OCI-LY1 (cell line): Measurements from ENCODE around the gene DOCK4.

Source experiments
- H2AFZ ChIP-seq: fragments of 200-600 bp; sonication (generic), shearing (Covaris generic); 2 replicates; pipeline ENCODE4 v1.6.0; 2014; ENCODE audit warnings: antibody characterized with exemption, mild to moderate bottlenecking, low read length
- H3F3A ChIP-seq: fragments of 200-600 bp; sonication (generic), shearing (Covaris generic); 2 replicates; pipeline ENCODE4 v1.6.0; 2014; ENCODE audit warnings: mild to moderate bottlenecking, antibody characterized with exemption, low read length, moderate library complexity; ENCODE audit not compliant: insufficient read depth
- H3K27ac ChIP-seq: fragments of 200-600 bp; sonication (generic); 2 replicates; pipeline ENCODE4 v1.5.1; 2014; ENCODE audit warnings: low read length, mixed run types, mild to moderate bottlenecking, low read depth; ENCODE audit not compliant: poor library complexity, severe bottlenecking
- H3K27me3 ChIP-seq: fragments of 200-600 bp; sonication (generic); 2 replicates; pipeline ENCODE4 v1.6.0; 2014; ENCODE audit warnings: antibody characterized with exemption, mild to moderate bottlenecking, low read length, moderate library complexity; ENCODE audit not compliant: insufficient read depth
- H3K36me3 ChIP-seq: fragments of 200-600 bp; sonication (generic); 2 replicates; pipeline ENCODE4 v1.6.1; 2014; ENCODE audit warnings: mild to moderate bottlenecking, antibody characterized with exemption, low read length, moderate library complexity, mixed read lengths; ENCODE audit not compliant: insufficient read depth
- H3K4me1 ChIP-seq: fragments of 200-600 bp; sonication (generic); 2 replicates; pipeline ENCODE4 v1.5.1; 2014; ENCODE audit warnings: mild to moderate bottlenecking, low read length, moderate library complexity; ENCODE audit not compliant: insufficient read depth, severe bottlenecking
- H3K4me2 ChIP-seq: fragments of 200-600 bp; sonication (generic), shearing (Covaris generic); 2 replicates; pipeline ENCODE4 v1.6.1; 2014; ENCODE audit warnings: low read length
- H3K4me3 ChIP-seq: fragments of 200-600 bp; sonication (generic); 2 replicates; pipeline ENCODE4 v1.5.1; 2014; ENCODE audit warnings: low read length, low read depth, mild to moderate bottlenecking, mixed read lengths; ENCODE audit not compliant: poor library complexity, severe bottlenecking
- H3K79me2 ChIP-seq: fragments of 200-600 bp; shearing (Covaris generic); 2 replicates; pipeline ENCODE4 v1.6.1; 2016; ENCODE audit warnings: mixed run types, low read length, mixed read lengths; ENCODE audit not compliant: insufficient read depth
- H3K9ac ChIP-seq: fragments of 200-600 bp; sonication (generic), shearing (Covaris generic); 2 replicates; pipeline ENCODE4 v1.6.1; 2014; ENCODE audit warnings: mild to moderate bottlenecking, low read length, mixed read lengths
- H3K9me2 ChIP-seq: fragments of 200-600 bp; sonication (generic), shearing (Covaris generic); 2 replicates; pipeline ENCODE4 v1.6.1; 2014; ENCODE audit warnings: low read depth, mild to moderate bottlenecking, low read length, mixed read lengths
- H3K9me3 ChIP-seq: fragments of 200-600 bp; shearing (Covaris generic); 2 replicates; pipeline ENCODE4 v1.6.1; 2014; ENCODE audit warnings: low read length, mixed read lengths
- H4K20me1 ChIP-seq: fragments of 200-600 bp; sonication (generic), shearing (Covaris generic); 2 replicates; pipeline ENCODE4 v1.6.0; 2016; ENCODE audit warnings: mild to moderate bottlenecking, low read length; ENCODE audit not compliant: insufficient read depth
- EZH2 ChIP-seq: fragments of 200-600 bp; sonication (generic), shearing (Covaris generic); IDR thresholded peaks from 2 replicates; pipeline ENCODE4 v1.8.0; 2017; ENCODE audit warnings: borderline replicate concordance, mixed run types, mild to moderate bottlenecking, antibody characterized with exemption, low read length, moderate library complexity, mixed read lengths
- TF ChIP-seq, protein P1 (sequence below): fragments of 200-600 bp; sonication (generic), shearing (Covaris generic); IDR thresholded peaks from 2 replicates; pipeline ENCODE4 v1.5.1; 2017; ENCODE audit warnings: mild to moderate bottlenecking, antibody characterized with exemption, low read length, moderate library complexity, mixed read lengths

The DOCK4 gene

DNA sequence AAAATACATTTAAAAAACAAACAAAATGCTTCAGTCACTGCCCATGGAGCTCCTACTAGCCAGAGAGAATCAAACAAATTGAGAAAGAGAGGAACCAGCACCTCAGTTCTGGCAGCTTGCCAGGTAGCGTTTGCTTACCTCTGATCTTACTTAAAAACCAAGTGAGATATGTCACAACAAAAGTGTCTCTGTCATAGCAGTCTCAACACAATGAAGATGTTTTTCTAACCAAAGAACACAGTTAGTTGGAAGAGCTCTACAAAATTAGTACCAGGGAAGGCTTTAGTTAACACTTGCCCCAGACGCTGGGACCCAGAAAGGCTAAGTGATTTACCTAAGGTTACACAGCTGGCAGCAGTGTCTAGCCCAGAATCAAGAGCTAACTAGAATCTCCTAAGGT is 3.4 kb downstream of the DOCK4 start:
- no peaks in the 10 kb centered on the region for H3K9me2 ChIP-seq
- H4K20me1 ChIP-seq, result no peaks in the 10 kb centered on the region
- no peak for TF ChIP-seq EZH2
- TF ChIP-seq, protein P1, sequence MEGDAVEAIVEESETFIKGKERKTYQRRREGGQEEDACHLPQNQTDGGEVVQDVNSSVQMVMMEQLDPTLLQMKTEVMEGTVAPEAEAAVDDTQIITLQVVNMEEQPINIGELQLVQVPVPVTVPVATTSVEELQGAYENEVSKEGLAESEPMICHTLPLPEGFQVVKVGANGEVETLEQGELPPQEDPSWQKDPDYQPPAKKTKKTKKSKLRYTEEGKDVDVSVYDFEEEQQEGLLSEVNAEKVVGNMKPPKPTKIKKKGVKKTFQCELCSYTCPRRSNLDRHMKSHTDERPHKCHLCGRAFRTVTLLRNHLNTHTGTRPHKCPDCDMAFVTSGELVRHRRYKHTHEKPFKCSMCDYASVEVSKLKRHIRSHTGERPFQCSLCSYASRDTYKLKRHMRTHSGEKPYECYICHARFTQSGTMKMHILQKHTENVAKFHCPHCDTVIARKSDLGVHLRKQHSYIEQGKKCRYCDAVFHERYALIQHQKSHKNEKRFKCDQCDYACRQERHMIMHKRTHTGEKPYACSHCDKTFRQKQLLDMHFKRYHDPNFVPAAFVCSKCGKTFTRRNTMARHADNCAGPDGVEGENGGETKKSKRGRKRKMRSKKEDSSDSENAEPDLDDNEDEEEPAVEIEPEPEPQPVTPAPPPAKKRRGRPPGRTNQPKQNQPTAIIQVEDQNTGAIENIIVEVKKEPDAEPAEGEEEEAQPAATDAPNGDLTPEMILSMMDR, result no peak
- no peak overlapping the region for H3K27ac ChIP-seq
- H3K27me3 ChIP-seq, result no peaks in the 10 kb centered on the region
- H3F3A ChIP-seq, result no peaks in the 10 kb centered on the region
- H3K4me2 ChIP-seq, result peak overlapping the region; percentile 35; the same call in 1 of the 2 replicates
- H3K79me2 ChIP-seq, result peaks cover 9% of the 10 kb centered on the region
- no peaks in the 10 kb centered on the region for H3K36me3 ChIP-seq
- H3K4me1 ChIP-seq, result peaks cover 24% of the 10 kb centered on the region
- no peak overlapping the region for H3K4me3 ChIP-seq
- no peaks in the 10 kb centered on the region for H3K9me3 ChIP-seq
- H2AFZ ChIP-seq, result no peak overlapping the region
- H3K9ac ChIP-seq, result no peak overlapping the region

DNA sequence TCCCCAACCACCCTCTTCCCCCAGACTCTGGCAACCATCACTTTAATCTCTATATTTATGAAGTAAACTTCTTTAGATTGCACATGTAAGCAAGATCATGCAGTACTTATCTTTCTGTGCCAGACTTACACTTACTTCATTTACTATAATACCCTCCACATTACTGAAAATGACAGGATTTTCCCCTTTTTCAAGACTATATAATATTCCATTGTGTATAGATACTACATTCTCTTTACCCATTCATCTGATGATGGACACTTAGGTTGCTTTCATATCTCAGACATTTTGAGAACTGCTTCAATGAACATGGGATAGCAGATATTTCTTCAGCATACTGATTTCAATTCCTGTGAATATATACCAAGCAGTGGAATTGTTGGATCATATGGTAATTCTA is 4.4 kb downstream of the DOCK4 start:
- no peaks in the 10 kb centered on the region for H3K9me3 ChIP-seq
- H3K27ac ChIP-seq, result no peak overlapping the region
- H3K4me1 ChIP-seq, result peaks cover 17% of the 10 kb centered on the region
- no peaks in the 10 kb centered on the region for H3F3A ChIP-seq
- H3K36me3 ChIP-seq, result no peaks in the 10 kb centered on the region
- no peak overlapping the region for H3K4me2 ChIP-seq
- H3K4me3 ChIP-seq, result no peak overlapping the region
- H3K9me2 ChIP-seq, result no peaks in the 10 kb centered on the region
- H4K20me1 ChIP-seq, result no peaks in the 10 kb centered on the region
- TF ChIP-seq EZH2, result no peak
- TF ChIP-seq, protein P1, result no peak
- no peaks in the 10 kb centered on the region for H3K79me2 ChIP-seq
- H3K9ac ChIP-seq, result no peak overlapping the region
- no peak overlapping the region for H2AFZ ChIP-seq
- no peaks in the 10 kb centered on the region for H3K27me3 ChIP-seq

DNA sequence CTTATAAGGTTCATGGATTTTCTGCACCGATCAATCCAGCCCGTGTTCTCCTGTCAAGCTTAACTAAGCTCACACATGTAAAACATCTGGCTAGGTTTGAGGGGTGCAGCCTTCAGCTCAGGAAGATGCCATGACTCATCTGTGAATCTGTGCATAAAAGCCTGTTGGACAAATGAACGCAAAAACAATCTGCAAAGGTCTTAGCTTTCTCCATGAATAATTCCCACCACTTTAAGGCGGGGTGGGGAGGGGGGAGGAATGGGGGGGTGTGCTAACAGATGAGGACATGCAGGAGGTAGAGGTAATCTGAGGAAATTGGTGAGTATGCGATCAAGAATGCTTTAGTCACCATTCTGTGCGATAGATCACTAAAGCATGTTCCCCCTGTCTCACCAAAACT is 4.8 kb downstream of the DOCK4 start:
- TF ChIP-seq, protein P1, result no peak
- no peak for TF ChIP-seq EZH2
- Histone ChIP-seq H3K36me3 (no peaks in the 10 kb centered on the region), H3K79me2 (no peaks in the 10 kb centered on the region)

More for the DNA sequence above, 4.8 kb downstream of the DOCK4 start:
- Histone ChIP-seq H3K9me2 (no peaks in the 10 kb centered on the region), H3K4me2 (no peak overlapping the region), H3F3A (no peaks in the 10 kb centered on the region), H3K27me3 (no peaks in the 10 kb centered on the region), H3K9ac (no peak overlapping the region), H4K20me1 (no peaks in the 10 kb centered on the region), H3K4me3 (no peak overlapping the region), H2AFZ (no peak overlapping the region), H3K27ac (no peak overlapping the region), H3K4me1 (peaks cover 17% of the 10 kb centered on the region), H3K9me3 (no peaks in the 10 kb centered on the region)
